NCI-H146 treated with DMSO at 0.1 percent for 48 hours (cell line): Measurements from ENCODE around the gene GOLIM4.
A peak's percentile ranks its signal among the peaks of the same experiment; 100 is the strongest.
"Not testable (repeated sequence)": the region's sequence is repeated elsewhere in the genome, so short reads cannot be mapped to it uniquely, and the experiment has no call there.

ENCODE experiments used
- DNase-seq: peaks from one replicate; lab custom pipeline; 2025; ENCODE audit not compliant: unreplicated experiment; lab: John Stamatoyannopoulos, UW

Gene GOLIM4

DNA sequence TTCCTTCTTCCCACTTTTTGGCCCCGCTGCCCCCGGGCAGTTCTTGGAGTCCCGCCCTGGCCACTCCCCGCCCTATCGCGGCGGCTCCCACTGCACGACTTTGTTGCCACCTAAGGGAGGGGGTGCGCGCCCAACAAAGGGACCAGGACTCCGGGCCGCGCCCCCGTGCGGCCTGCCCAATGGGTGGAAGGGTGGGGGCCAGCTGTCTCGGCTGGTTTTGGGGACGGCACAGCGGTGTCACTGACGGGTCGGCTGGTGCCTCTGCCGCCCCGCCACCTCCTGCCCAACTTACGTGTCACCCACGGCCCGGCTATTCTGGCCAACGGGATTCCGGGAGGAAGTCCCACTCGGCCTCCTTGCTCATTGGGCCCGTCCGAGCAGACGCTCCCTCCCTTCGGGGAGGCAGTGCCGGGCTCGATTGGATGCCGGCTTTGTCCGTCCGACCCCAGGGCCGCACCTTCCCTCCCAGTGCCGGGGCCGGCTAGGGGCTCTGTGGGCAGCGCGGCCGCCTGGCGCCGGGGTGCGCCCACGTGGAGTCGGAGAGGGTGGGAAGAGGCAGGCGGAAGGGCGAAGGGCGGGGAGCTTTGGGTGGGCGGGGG, at the start of gene GOLIM4:
TSS of gene GOLIM4 (minus strand) at position 314 of the 599 bp plus-strand sequence. CDS start 639 bp downstream, outside the sequence.
- DNase-seq, result peak; percentile 97

DNA sequence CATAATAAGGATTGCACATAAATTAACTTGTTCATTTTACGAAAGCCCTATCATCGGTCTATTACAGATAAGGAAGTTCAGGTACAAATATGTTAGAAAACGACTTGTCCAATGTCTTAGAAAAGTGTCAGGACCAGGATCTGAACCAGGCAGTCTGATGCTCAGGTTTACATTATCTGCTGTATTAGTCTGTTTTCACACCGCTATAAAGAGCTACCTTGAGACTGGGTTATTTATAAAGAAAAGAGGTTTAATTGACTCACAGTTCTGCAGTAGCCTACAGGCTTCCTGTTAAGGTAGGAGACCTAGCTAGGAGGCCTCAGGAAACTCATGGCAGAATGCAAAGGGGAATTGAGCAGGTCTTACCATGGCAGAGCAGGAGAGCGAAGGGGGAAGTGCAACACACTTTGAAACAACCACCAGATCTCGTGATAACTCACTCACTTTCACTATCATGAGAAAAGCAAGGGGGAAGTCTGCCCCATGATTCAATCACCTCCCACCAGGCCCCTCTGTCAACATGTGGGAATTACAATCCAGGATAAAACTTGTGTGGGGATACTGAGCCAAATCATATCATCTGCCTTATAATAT, 45.8 kb upstream of the GOLIM4 start:
- no peak for DNase-seq

DNA sequence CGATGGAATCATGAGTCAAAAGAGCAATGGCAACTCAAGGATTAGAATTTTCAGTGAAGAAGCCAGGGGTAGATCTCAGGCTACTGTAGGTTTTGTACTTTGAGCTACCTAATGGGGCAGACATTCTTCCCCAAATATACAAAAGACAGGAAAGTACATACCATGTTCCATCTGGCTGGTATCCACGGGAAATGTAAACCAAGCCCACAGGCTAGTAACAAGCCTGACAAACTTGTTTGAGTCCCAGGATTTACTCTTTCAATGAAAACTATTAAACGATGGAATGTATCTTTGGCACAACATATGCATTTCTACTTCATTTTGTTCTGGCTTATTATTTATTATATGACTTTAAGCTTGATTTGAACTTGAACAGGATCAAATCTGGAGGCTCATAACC, 44.2 kb upstream of the GOLIM4 start:
- no peak for DNase-seq

DNA sequence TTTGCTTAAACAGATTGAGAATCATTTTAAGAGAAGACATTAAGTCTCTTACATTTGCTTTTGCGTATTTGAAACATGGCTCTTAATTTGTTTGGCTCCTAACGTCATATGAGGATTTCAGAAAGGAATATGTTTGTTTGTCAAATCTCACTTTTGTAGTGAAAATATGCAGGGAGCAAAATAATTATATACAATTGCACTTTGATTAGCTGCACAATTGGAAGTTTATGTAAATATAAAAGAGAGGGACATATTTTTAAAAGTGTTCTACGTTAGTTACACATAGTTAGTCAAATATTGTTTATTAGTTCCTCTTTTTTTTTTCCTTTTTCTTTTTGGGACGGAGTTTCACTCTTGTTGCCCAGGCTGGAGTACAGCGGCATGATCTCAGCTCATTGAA, 42.7 kb upstream of the GOLIM4 start:
- no peak for DNase-seq

- DNase-seq, result no peak
Measured at GRCh38 chr3:168134931-168135330, 39.2 kb upstream of the GOLIM4 start.

- not testable (repeated sequence) for DNase-seq
Measured at GRCh38 chr3:168130250-168130649, 34.5 kb upstream of the GOLIM4 start.

DNA sequence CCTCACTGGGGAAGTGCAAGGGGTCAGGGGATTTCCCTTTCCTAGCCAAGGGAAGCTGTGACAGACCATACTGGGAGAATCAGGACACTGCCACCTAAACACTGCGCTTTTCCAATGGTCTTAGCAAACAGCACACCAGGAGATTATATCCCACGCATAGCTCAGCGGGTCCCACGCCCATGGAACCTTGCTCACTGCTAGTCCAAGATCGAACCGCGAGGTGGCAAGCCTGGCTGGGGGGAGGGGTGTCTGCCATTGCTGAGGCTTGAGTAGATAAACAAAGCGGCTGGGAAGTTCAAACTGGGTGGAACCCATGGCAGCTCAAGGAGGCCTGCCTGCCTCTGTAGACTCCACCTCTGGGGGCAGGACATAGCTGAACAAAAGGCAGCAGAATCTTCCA, 32.7 kb upstream of the GOLIM4 start:
- not testable (repeated sequence) for DNase-seq

DNA sequence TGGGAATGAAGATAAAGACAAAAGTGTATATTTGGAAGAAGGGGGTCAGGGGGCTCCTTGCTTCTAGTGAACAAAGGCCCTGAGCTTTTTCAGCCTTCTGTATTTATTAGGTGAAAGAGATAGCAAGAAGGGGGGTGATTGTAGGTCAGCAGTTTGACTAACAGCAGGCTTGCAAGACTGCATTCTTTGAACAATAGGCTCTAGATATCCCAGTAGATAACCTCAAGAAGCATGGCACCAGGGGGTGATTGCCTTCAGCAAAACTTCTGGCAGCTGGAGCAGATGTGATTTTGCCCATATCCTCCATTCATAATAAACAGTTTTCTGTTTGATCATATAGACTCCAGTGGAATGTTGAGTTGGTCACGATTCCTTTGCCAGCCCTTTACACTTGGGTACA, 31.7 kb upstream of the GOLIM4 start:
- no peak for DNase-seq

GRCh38 chr3:168124791-168125190, 29.1 kb upstream of the GOLIM4 start:
- DNase-seq, result no peak

GRCh38 chr3:168124291-168124690, 28.6 kb upstream of the GOLIM4 start:
- no peak for DNase-seq

- no peak for DNase-seq
Measured at GRCh38 chr3:168123201-168124176, 27.8 kb upstream of the GOLIM4 start.

GRCh38 chr3:168121184-168122017, 25.7 kb upstream of the GOLIM4 start:
- DNase-seq, result no peak

- no peak for DNase-seq
Measured at GRCh38 chr3:168117853-168118313, 22.2 kb upstream of the GOLIM4 start.

DNA sequence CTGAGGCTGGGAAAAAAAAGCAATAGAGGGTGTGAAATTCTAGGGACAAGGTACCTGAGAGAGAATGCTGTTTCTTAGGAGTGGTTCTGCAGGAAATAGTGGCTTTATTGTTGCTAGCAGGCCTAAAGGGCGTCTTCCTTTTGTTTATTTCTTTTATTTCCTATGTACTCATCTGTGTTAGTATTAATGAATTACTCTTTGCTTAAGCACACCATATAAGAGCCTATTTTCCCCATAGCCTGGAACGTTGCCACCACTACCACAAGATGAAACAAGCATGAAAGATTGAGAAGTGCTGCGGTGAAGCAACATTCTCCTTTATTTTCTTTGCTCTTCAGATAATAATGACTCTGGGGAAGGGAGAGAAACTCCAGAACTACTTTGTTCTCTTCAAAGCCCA, 21.3 kb upstream of the GOLIM4 start:
- no peak for DNase-seq

GRCh38 chr3:168116279-168116678, 20.6 kb upstream of the GOLIM4 start:
- no peak for DNase-seq

DNA sequence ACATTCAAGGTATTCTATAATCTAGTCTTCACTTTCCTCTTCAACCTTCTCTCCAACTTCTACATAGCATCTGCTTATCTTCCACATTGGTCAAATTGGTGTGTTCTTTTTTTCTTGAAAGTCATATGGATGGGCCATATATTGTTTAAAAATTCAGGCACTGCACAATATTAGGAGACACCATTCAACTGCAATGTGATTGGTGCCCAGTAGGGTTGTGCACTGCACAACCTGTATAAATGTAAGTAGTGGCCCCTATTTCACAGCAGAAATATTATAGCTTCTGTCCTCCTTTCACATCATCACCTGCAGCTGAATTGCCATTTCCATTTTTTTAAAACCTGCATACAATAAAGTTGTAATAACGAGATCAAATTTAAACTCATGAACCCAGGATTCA, 18.1 kb upstream of the GOLIM4 start:
- DNase-seq, result no peak

- no peak for DNase-seq
Measured at GRCh38 chr3:168112894-168113293, 17.2 kb upstream of the GOLIM4 start.

GRCh38 chr3:168104361-168104760, 8.6 kb upstream of the GOLIM4 start:
- no peak for DNase-seq

DNA sequence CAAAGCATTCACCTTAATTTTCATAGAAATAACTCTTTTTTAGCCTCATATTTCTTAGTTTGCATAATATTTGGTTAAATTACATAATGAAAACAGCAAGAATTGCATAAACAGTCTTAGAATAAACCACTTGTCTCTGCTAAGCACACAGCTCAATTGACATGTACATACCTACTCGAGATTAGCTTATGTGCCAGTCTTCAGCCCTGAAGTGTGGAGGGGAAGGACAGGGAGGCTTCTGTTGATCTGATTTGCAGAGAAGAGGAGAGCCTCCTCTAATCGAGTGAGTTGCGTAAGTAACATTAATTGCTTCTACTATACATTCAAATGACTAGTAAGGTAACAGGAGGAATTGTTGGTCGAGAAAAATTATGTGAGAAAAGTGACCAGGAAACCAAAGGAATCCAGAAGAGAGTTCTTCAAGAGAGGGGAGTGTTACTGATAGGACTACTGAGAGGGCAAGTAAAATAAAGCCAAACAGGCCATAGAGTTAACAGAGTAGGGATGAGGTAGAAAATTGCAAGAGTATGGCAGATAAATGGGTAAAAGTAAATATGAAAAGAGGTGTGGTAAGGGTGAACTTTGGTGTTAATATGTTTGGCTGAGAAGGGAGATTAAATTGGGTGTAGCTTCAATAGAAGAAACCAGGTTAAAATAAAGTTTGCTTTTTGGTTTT, 7.1 kb upstream of the GOLIM4 start:
- no peak for DNase-seq

DNA sequence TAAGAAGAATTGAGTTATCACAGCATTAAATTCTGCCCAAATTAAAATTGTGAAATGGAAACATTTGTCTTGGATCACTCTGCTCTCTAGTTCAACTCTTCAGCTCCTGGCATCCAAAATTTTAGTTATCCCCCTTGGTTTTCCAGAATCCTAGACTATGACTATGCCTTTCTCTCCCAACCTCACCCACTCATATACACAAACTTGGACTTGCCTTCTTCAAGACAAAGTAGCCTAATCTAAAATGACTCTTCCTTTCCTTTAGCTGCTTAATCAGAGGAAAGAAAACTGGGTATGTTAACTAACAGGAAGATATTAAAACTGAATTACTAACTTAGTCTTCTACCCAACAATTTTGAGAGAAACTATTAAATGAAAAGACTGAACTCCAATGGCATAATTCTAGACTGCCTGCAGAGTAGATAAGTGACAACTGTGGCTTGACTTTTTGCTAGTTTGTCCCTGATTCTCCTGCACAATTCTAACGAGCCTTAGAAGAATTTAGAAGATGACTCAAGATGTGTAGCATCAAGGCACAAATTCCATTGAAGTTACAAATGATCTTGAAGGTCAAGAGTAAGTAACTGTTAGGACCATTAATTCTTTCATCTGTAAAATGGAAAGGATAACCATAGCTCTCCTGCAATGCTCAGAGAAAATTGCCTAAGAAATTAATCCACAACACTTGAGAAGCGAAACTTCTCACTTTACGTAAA, 5.2 kb upstream of the GOLIM4 start:
- no peak for DNase-seq
